ENCODE measurements around the gene VCPKMT. TPM values are rescaled to one million over a fixed set of nuclear protein-coding genes. Genes with fewer than 3 reads are reported as not detected.

Gene VCPKMT
- polyA plus RNA-seq, 2 donors: 7.1 to 15.5 TPM

DNA sequence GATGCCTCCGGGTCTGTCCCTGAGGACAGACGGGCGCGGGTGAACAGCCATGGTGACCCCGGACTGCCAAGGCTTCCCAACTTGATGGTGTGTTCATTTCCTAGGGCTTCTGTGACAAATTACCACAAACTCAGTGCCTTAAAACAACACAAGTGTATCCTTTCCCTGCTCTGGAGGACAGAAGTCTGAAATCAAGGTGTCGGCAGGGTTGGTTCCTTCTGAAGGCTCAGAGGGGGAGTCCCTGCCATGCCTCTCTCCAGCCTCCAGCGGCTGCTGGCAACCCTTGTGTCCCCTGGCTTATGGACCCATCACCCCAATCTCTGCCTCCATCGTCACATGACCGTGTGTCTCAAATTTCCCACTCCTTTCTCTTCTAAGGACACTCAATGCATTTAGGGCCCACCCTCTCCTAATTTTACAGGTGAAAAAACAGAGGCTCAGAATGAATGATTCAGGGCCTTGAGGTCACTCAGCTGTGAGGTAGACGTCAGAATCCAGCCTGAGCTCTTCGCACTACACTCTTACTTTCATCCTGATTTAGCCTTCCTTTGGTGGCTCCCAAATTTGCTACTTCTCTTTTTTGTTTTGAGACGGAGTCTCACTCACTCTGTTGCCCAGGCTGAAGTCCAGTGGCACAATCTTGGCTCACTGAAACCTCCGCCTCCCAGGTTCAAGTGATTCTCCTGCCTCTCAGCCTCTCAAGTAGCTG is 45.4 kb downstream of the VCPKMT start:
- Histone ChIP-seq H3K4me1 (ENCODE audit: control insufficient read depth in 2 of 2, insufficient read depth in 2 of 2, low read length in 1 of 2) (peaks cover 0 to 3% of the 10 kb centered on the region in 2 donors), H3K36me3 (ENCODE audit: control insufficient read depth in 2 of 2, insufficient read depth in 2 of 2, low read length in 1 of 2) (no peaks in the 10 kb centered on the region), H3K27ac (ENCODE audit: low read depth in 2 of 2, low read length in 1 of 2) (no peak overlapping the region), H3K27me3 (ENCODE audit: control insufficient read depth in 1 of 2, insufficient read depth in 2 of 2, low read length in 2 of 2) (no peaks in the 10 kb centered on the region), H3K4me3 (ENCODE audit: low read depth in 1 of 2, low read length in 2 of 2) (no peak overlapping the region), H3K9me3 (ENCODE audit: control insufficient read depth in 2 of 2, insufficient read depth in 1 of 2, low read depth in 1 of 2, low read length in 1 of 2) (peaks cover 0 to 3% of the 10 kb centered on the region in 2 donors)
- 87 to 89% methylated on average over 13 of the region's 13 CpGs for WGBS, 2 donors

GRCh38 chr14:50070230-50070629 is 46.1 kb downstream of the VCPKMT start:
- H3K4me1 ChIP-seq (ENCODE audit: control insufficient read depth in 2 of 2, insufficient read depth in 2 of 2, low read length in 1 of 2): peaks cover 0 to 3% of the 10 kb centered on the region in 2 donors
- 80 to 86% methylated on average over 3 of the region's 3 CpGs for WGBS, 2 donors
- H3K4me3 ChIP-seq (ENCODE audit: low read depth in 1 of 2, low read length in 2 of 2): no peak overlapping the region
- peaks cover 0 to 3% of the 10 kb centered on the region in 2 donors for H3K9me3 ChIP-seq (ENCODE audit: control insufficient read depth in 2 of 2, insufficient read depth in 1 of 2, low read depth in 1 of 2, low read length in 1 of 2)
- H3K27me3 ChIP-seq (ENCODE audit: control insufficient read depth in 1 of 2, insufficient read depth in 2 of 2, low read length in 2 of 2): no peaks in the 10 kb centered on the region
- no peak overlapping the region for H3K27ac ChIP-seq (ENCODE audit: low read depth in 2 of 2, low read length in 1 of 2)
- no peaks in the 10 kb centered on the region for H3K36me3 ChIP-seq (ENCODE audit: control insufficient read depth in 2 of 2, insufficient read depth in 2 of 2, low read length in 1 of 2)

- 70 to 80% methylated on average over 2 of the region's 2 CpGs for WGBS, 2 donors
- Histone ChIP-seq H3K27me3 (ENCODE audit: control insufficient read depth in 1 of 2, insufficient read depth in 2 of 2, low read length in 2 of 2) (no peaks in the 10 kb centered on the region), H3K36me3 (ENCODE audit: control insufficient read depth in 2 of 2, insufficient read depth in 2 of 2, low read length in 1 of 2) (no peaks in the 10 kb centered on the region), H3K4me1 (ENCODE audit: control insufficient read depth in 2 of 2, insufficient read depth in 2 of 2, low read length in 1 of 2) (peaks cover 0 to 3% of the 10 kb centered on the region in 2 donors), H3K4me3 (ENCODE audit: low read depth in 1 of 2, low read length in 2 of 2) (no peak overlapping the region), H3K27ac (ENCODE audit: low read depth in 2 of 2, low read length in 1 of 2) (no peak overlapping the region), H3K9me3 (ENCODE audit: control insufficient read depth in 2 of 2, insufficient read depth in 1 of 2, low read depth in 1 of 2, low read length in 1 of 2) (peaks cover 0 to 3% of the 10 kb centered on the region in 2 donors)
Observed at GRCh38 chr14:50069325-50069724, 47.0 kb downstream of the VCPKMT start.

- Histone ChIP-seq H3K4me1 (ENCODE audit: control insufficient read depth in 2 of 2, insufficient read depth in 2 of 2, low read length in 1 of 2) (peaks cover 0 to 3% of the 10 kb centered on the region in 2 donors), H3K27me3 (ENCODE audit: control insufficient read depth in 1 of 2, insufficient read depth in 2 of 2, low read length in 2 of 2) (no peaks in the 10 kb centered on the region), H3K4me3 (ENCODE audit: low read depth in 1 of 2, low read length in 2 of 2) (no peak overlapping the region), H3K36me3 (ENCODE audit: control insufficient read depth in 2 of 2, insufficient read depth in 2 of 2, low read length in 1 of 2) (no peaks in the 10 kb centered on the region), H3K9me3 (ENCODE audit: control insufficient read depth in 2 of 2, insufficient read depth in 1 of 2, low read depth in 1 of 2, low read length in 1 of 2) (peaks cover 0 to 3% of the 10 kb centered on the region in 2 donors), H3K27ac (ENCODE audit: low read depth in 2 of 2, low read length in 1 of 2) (peak overlapping the region; percentile 50 to 87)
- 96 to 97% methylated on average over 7 of the region's 7 CpGs for WGBS, 2 donors
Observed at GRCh38 chr14:50068496-50068895, 47.9 kb downstream of the VCPKMT start.

DNA sequence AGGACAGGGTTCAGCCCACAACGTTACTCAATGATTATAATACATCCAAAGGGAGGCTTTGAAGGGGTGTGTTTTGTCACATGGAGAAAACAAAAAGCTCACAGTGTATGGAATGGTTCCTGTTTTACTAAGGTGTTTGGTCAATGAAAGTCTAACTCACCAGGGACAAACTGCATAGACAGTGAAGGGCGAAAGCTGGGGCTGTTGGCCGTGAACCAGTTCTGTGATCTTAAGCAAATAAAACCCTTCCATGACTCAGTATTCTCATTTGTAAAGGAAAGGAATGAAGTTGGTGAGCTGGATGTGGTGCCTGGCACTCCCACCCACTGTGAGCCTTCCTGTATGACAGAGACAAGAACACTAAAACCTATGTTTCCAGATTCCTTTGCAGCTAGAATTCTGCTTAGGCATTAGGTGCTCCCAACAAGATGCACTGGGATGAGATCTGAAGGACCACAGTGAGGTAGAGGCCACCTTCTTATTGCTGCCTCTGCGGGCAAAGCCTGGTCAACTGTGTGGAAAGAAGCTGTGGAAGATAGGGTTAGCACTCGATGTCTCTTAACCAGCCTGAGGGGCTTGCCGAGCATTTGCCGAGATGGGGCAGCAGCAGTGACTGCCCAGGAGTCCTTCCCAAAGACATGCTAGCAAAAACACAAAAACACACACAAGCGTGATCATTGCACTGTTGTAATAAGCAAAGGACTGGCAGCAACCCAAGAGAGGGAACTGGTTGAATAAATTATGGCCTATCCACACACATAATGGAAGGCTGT is 48.5 kb downstream of the VCPKMT start:
- H3K4me3 ChIP-seq (ENCODE audit: low read depth in 1 of 2, low read length in 2 of 2): no peak overlapping the region
- peaks cover 0 to 3% of the 10 kb centered on the region in 2 donors for H3K9me3 ChIP-seq (ENCODE audit: control insufficient read depth in 2 of 2, insufficient read depth in 1 of 2, low read depth in 1 of 2, low read length in 1 of 2)
- WGBS, 2 donors: 80 to 82% methylated on average over 8 of the region's 8 CpGs
- H3K27me3 ChIP-seq (ENCODE audit: control insufficient read depth in 1 of 2, insufficient read depth in 2 of 2, low read length in 2 of 2): no peaks in the 10 kb centered on the region
- peak overlapping the region; percentile 60 to 87 for H3K27ac ChIP-seq (ENCODE audit: low read depth in 2 of 2, low read length in 1 of 2)
- no peaks in the 10 kb centered on the region for H3K36me3 ChIP-seq (ENCODE audit: control insufficient read depth in 2 of 2, insufficient read depth in 2 of 2, low read length in 1 of 2)
- peaks cover 0 to 3% of the 10 kb centered on the region in 2 donors for H3K4me1 ChIP-seq (ENCODE audit: control insufficient read depth in 2 of 2, insufficient read depth in 2 of 2, low read length in 1 of 2)

- Histone ChIP-seq H3K36me3 (ENCODE audit: control insufficient read depth in 2 of 2, insufficient read depth in 2 of 2, low read length in 1 of 2) (no peaks in the 10 kb centered on the region), H3K4me1 (ENCODE audit: control insufficient read depth in 2 of 2, insufficient read depth in 2 of 2, low read length in 1 of 2) (peaks cover 3 to 13% of the 10 kb centered on the region in 2 donors), H3K4me3 (ENCODE audit: low read depth in 1 of 2, low read length in 2 of 2) (no peak overlapping the region), H3K27ac (ENCODE audit: low read depth in 2 of 2, low read length in 1 of 2) (no peak overlapping the region), H3K27me3 (ENCODE audit: control insufficient read depth in 1 of 2, insufficient read depth in 2 of 2, low read length in 2 of 2) (no peaks in the 10 kb centered on the region), H3K9me3 (ENCODE audit: control insufficient read depth in 2 of 2, insufficient read depth in 1 of 2, low read depth in 1 of 2, low read length in 1 of 2) (peaks cover 0 to 3% of the 10 kb centered on the region in 2 donors)
- 86 to 90% methylated on average over 3 of the region's 3 CpGs for WGBS, 2 donors
Observed at GRCh38 chr14:50065583-50065982, 50.8 kb downstream of the VCPKMT start.

DNA sequence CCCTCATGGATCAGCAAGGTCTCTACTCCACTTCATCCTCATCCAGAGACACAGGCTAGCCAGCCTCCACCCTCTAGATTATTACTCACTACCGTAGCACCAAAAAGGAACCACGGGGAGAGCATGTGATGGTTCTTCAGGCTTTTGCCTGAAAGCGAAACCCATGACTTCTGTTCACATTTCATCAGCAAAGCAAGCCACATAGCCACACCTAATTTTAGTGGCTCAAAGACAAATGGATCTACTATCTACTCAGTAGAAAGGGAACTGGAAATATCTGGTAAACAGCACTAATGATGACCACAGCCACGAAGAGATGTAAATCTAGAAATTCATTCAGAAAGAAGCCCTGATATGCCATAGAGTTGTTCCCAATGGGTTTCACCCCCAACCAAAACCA is 51.4 kb downstream of the VCPKMT start:
- H3K27ac ChIP-seq (ENCODE audit: low read depth in 2 of 2, low read length in 1 of 2): peak overlapping the region in 1 of 2 donors; percentile 43
- H3K4me3 ChIP-seq (ENCODE audit: low read depth in 1 of 2, low read length in 2 of 2): no peak overlapping the region
- no peaks in the 10 kb centered on the region for H3K36me3 ChIP-seq (ENCODE audit: control insufficient read depth in 2 of 2, insufficient read depth in 2 of 2, low read length in 1 of 2)
- H3K27me3 ChIP-seq (ENCODE audit: control insufficient read depth in 1 of 2, insufficient read depth in 2 of 2, low read length in 2 of 2): no peaks in the 10 kb centered on the region
- peaks cover 3 to 18% of the 10 kb centered on the region in 2 donors for H3K4me1 ChIP-seq (ENCODE audit: control insufficient read depth in 2 of 2, insufficient read depth in 2 of 2, low read length in 1 of 2)
- WGBS, 2 donors: 46 to 50% methylated on average over 4 of the region's 4 CpGs
- peaks cover 0 to 3% of the 10 kb centered on the region in 2 donors for H3K9me3 ChIP-seq (ENCODE audit: control insufficient read depth in 2 of 2, insufficient read depth in 1 of 2, low read depth in 1 of 2, low read length in 1 of 2)

DNA sequence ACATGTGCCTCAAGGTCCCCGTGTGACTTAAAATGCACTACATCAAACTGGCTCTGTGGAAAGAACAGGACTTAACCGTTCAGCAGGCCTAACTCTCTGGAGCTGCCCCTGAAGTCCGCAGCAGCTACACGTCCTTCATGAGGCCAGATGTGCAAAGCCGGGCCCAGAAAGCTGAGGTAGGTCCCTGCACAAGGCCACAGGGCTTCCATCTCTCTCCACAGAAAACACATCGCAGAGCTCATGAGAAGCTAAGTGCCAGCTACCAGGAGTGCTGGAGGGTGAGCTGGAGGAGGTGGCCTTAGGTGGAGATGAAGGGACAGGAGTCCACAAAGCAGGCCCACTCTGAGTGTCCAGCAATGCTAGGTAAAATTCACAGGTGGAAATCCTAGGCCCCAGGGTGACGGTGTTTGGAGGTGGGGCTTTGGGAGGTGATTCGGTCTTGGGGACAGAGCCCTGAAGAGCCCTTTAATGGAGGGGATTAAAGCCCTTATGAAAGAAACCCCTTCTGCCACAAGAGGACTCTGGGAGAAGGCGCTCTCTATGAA is 52.4 kb downstream of the VCPKMT start:
- Histone ChIP-seq H3K27me3 (ENCODE audit: control insufficient read depth in 1 of 2, insufficient read depth in 2 of 2, low read length in 2 of 2) (no peaks in the 10 kb centered on the region), H3K4me3 (ENCODE audit: low read depth in 1 of 2, low read length in 2 of 2) (no peak overlapping the region), H3K27ac (ENCODE audit: low read depth in 2 of 2, low read length in 1 of 2) (no peak overlapping the region), H3K36me3 (ENCODE audit: control insufficient read depth in 2 of 2, insufficient read depth in 2 of 2, low read length in 1 of 2) (no peaks in the 10 kb centered on the region), H3K9me3 (ENCODE audit: control insufficient read depth in 2 of 2, insufficient read depth in 1 of 2, low read depth in 1 of 2, low read length in 1 of 2) (peaks cover 0 to 3% of the 10 kb centered on the region in 2 donors), H3K4me1 (ENCODE audit: control insufficient read depth in 2 of 2, insufficient read depth in 2 of 2, low read length in 1 of 2) (peaks cover 3 to 21% of the 10 kb centered on the region in 2 donors)
- WGBS, 2 donors: 94% methylated on average over 9 of the region's 9 CpGs

DNA sequence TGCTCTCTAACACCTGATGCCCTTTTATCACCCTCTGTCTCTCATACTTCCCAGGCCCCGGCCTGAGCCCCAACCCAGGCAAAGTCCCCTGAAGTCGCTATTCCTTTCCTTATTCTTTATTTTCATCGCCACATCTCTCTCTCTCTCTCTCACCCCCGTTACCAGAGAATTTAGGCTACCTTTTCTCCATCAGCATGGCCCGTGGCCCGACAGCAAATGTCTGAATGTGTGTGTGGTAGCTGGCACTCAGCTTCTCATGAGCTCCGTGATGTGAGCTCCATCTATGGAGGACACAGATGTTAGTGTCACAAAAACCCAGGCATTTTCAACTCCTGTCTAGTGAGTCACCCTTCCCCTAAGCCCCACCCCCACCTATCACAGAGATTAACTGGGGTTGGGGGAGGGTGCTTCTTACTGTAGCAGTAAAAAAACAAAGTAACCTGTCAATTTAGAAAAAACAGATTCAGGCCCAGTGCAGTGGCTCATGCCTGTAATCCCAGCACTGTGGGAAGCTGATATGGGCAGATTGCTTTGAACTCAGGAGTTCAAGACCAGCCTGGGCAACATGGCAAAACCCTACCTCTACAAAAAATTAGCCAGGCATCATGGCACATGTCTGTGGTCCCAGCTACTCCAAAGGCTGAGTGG is 53.8 kb downstream of the VCPKMT start:
- WGBS, 2 donors: 57 to 67% methylated on average over 7 of the region's 7 CpGs
- peak overlapping the region; percentile 82 to 94 for H3K27ac ChIP-seq (ENCODE audit: low read depth in 2 of 2, low read length in 1 of 2)
- H3K4me1 ChIP-seq (ENCODE audit: control insufficient read depth in 2 of 2, insufficient read depth in 2 of 2, low read length in 1 of 2): peaks cover 3 to 18% of the 10 kb centered on the region in 2 donors

More for the DNA sequence above, 53.8 kb downstream of the VCPKMT start:
- H3K4me3 ChIP-seq (ENCODE audit: low read depth in 1 of 2, low read length in 2 of 2): no peak overlapping the region
- H3K9me3 ChIP-seq (ENCODE audit: control insufficient read depth in 2 of 2, insufficient read depth in 1 of 2, low read depth in 1 of 2, low read length in 1 of 2): no peaks in the 10 kb centered on the region
- no peaks in the 10 kb centered on the region for H3K27me3 ChIP-seq (ENCODE audit: control insufficient read depth in 1 of 2, insufficient read depth in 2 of 2, low read length in 2 of 2)
- H3K36me3 ChIP-seq (ENCODE audit: control insufficient read depth in 2 of 2, insufficient read depth in 2 of 2, low read length in 1 of 2): no peaks in the 10 kb centered on the region
